Measurements from ENCODE around the gene NTRK1.

NTRK1 gene

DNA sequence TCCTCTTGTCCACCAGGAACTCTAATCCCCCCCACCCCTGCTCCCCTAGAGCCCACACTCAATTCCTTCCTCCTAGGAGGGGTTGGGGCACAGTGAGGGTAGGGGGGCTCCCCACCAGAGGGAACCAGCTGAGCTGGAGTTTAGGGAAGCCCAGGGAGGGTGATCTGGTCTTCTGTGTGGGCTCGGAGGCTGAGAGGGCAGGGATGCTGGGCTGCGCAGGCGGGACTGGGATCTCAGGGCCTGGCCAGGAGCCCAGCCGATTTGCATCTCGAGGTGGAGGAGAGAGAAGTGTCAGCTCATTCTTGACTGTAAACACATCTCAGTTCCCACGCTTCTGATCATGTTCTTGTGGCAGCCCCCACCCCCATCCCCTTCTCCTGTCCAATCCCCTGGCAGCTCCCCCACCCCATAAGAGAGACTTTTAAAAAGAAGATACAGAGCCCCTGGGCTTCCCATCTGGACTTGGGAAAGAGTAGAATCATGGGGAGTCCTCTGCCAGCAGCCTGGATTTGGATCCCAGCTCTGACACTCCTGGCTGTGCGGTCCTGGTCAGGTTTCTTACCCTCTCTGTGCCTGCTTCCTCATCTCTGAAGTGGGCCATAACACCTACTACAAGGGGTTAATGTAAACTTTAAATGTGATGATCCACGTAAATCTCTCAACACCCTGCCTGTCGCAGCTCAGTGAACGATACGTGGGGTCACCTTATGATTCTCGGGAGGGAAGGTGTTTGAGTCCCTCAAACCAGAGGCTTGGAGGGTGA, 39.5 kb downstream of the NTRK1 start:
- no peak for DNase-seq

DNA sequence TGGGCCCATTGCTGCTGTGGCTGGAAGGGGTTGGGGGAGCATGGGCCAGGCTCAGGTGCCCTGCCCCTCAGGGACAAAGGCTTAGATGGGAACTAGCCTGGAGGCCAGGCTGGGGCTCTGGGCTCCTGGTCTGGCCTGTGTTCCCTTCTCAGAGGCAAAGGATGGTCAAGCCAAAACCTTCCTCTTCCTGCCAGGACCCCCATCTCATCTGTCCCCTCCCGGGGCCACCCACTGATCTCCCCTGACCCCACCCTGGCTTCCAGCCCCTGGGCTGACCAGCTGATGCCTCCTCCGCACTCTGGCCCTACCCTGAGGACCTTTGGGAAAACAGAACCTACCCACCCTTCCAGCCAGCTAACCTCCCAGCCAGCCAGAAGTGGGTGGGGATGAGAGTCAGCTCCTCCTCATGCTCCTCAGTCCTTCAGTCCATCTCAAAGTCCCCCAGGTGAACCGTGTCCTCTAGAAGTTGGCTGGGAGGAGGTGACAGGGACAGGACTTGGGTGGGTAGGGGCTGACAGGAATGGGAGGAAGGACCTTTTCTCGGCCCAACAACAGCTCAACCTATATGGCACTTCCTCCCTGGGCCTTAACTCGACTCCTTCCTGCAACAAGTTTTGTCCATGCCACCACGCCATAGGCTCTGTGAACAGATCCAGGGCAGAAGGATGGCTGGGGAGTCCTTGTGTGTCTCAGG, 40.4 kb downstream of the NTRK1 start:
- DNase-seq = no peak

DNA sequence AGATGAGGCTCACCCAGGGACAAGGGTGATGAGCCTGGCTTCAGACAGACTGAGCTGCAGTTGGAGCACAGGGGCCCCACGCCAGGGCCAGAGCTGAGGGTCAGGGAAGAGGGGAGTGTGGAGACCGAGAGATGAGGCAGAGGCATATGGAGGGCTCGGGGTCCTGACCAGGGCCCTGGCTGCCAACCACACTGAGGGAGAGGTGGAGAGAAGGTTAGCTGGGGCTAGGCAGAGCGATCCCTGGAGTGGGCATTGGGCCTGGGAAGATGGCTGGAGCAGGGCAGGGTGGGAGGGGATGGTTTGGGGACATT, 40.9 kb downstream of the NTRK1 start:
- no peak for DNase-seq

DNA sequence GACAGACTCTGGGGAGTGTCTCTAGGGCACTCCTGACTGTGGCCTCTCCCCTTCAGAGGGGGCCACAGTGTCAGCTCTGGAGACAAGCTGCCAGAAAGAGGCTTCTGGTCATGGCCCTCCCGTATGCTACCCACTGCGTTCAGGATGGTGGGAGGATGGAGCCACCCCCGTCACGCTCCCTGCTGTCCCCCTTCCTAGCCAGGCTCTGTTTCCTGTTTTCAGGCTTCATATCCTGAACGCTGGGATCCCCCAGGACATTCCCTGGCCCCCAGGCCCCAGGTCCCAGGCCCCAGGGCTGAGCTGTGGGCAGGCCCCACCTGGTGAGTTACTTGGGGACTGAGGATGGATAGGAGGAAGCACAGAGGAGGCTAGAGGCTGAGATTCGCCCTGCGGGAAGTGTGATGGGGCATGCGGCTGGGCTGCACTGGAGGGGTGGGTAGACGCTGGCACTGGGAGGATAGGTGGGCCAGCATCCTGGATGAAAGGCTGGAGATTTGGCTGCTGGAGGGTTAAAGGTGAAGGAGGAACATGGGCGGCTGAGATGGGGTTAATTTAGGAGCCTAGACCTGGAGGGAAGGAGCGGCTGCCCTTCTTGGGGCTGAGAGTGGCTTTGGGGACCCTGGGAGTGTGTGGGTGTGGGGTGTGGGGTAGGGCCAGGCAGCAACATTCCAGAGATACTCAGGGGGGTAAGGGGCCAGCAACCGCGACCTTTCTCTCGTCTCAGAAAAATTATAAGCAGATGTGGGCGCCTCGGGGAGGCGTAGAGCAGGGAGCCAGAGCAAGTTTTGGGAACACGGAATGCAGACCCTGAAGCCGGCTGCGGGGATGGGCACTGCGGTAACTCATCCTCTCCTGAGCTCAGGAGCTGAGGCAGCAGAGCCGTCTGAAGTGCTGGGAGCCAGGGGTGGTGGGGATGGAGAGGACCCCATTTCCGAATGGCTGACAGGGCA, 41.6 kb downstream of the NTRK1 start:
- DNase-seq = no peak

DNA sequence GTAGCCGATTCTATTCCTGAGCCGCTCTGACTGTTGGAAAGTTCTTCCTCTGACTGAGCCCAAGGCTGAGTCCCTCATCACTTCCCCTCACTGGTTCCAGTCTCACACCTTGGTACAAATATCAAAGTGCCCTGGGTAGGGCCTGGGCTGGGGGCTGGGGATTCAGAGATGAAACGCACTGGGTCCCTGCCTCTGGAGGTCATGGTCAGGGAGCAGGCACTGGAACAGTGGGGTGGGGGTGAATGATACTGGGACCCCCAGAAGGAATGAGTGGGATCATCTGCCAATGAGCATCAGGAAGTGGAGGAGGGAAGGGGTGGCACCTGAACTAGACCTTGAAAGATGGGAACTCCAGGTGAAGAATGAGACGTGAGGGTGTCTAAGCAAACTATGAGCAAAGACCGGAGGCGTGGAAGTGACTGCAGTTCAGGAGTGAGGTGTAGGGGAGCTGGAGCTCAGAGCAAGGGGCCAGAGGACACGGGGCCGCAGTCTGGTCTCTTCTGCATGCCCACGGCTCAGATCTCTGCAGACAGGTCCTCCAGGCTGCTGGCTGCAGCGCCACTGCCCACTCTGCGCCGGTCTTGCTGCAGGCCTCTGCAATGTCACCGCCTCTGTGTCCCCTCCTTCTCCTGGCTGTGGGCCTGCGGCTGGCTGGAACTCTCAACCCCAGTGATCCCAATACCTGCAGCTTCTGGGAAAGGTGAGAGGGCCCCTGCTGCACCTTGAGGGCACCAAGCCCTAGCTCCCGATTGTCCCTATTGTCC, 42.8 kb downstream of the NTRK1 start:
- no peak for DNase-seq

DNA sequence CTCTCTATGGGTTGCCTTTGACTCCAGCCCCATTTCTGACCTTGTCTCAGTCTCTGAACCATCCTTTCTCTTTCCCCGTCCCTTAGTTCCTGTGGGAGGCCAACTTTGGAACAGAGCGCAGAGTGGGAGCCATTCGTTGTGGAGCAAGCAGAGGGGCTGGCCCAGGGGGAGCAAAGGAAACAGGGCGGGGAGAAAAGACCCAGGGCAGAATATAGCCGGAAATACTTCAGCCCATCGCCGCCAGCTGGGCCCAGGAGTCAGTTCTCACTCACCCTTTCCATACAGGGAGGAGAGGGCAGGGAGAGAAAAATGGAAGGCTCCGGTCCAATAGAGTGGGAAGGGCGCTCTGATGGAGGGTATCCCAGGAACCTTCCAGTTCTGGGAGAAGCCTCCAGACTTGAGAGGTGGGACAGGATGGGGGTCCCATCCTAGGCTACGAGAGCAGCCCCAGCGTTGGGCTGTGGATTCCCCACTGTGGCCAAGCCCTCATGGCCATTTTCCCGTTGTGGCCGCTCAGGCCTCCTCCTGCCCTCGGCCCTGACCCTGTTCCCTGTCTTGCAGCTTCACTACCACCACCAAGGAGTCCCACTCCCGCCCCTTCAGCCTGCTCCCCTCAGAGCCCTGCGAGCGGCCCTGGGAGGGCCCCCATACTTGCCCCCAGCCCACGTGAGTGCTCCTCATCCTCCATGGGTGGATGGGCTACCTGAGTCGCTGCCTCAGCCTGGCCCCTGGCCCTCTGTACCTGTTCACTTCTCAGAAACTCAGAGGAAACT, 43.7 kb downstream of the NTRK1 start:
- DNase-seq = no peak

DNA sequence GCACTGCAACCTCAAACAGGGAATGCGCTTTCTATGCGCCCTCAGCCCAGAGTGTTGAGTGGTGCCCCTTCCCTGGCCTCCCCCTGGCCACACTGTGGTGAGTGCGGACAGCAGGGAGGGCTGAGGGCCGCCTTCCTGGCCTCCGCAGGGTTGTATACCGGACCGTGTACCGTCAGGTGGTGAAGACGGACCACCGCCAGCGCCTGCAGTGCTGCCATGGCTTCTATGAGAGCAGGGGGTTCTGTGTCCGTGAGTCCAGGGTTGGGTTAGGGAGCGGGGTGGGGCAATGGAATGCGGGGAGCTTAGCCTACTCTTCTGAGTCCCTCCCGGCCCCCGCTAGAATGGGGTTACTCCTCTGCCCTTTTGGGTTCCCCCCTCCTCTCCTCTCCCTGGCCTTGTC, 44.5 kb downstream of the NTRK1 start:
- DNase-seq = no peak

DNA sequence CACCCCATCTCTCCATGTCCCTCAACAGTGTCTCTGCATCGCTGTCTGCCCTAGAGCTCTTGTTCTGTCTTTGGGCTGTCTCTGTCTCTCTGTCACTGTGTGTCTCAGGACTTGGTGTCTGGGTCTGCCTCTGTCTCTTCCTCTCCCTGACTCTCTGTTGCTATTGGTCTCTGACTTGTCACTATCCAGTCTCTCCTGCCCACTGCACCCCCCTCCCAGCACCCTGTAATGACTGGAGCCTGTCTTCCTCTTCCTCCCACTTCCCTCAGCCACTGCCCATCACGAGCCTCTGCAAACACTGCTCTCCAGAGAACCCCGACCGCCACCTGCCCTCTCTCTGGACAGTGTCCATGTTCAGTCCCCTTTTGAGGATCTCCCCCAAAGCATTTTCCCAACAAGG, 45.0 kb downstream of the NTRK1 start:
- DNase-seq = no peak

DNA sequence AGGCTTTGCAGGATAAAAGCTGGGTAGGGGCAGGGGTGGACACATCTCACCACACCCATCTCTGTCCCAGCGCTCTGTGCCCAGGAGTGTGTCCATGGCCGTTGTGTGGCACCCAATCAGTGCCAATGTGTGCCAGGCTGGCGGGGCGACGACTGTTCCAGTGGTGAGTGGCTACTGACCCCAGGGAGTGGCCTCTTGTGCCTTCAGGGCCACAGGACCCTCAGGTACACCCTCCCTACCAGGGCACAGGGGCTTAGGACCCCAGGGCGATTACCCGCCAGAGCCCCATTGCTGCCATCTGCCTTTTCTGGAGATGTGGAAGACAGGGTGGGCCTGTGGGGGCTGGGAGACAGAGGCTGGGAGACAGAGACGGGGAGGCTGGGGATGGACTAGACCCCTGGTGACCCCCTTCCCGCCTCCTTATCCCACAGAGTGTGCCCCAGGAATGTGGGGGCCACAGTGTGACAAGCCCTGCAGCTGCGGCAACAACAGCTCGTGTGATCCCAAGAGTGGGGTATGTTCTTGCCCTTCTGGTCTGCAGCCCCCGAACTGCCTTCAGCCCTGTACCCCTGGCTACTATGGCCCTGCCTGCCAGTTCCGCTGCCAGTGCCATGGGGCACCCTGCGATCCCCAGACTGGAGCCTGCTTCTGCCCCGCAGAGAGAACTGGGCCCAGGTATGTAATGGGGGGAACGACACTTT, 45.7 kb downstream of the NTRK1 start:
- DNase-seq = no peak

DNA sequence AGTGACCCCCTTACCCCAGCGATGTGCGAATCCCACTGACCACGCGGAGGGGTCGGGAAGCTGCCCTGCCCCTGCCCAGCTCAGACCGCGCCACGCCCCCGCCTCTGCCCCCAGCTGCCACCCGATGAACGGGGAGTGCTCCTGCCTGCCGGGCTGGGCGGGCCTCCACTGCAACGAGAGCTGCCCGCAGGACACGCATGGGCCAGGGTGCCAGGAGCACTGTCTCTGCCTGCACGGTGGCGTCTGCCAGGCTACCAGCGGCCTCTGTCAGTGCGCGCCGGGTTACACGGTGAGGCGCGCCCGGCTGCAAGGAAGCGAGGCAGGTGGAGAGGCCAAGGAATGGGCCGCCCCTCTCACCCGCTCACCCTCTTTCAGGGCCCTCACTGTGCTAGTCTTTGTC, 47.9 kb downstream of the NTRK1 start:
- no peak for DNase-seq

DNA sequence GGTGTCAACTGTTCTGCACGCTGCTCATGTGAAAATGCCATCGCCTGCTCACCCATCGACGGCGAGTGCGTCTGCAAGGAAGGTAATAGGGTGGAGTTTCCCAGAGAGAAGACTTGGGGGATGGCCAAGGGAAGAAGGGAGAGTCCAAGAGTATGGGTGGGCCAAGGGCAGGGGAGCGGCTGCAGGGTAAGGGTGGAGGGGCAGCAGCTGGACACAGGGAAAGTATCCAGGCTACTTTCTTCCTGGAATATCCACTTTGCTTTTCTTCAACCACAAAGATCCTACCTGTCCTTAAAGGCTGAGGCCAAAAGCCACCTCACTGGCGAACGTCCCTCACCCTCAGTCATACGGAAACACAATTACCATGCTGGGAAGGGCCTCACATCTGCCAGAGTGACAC, 48.3 kb downstream of the NTRK1 start:
- DNase-seq = no peak

DNA sequence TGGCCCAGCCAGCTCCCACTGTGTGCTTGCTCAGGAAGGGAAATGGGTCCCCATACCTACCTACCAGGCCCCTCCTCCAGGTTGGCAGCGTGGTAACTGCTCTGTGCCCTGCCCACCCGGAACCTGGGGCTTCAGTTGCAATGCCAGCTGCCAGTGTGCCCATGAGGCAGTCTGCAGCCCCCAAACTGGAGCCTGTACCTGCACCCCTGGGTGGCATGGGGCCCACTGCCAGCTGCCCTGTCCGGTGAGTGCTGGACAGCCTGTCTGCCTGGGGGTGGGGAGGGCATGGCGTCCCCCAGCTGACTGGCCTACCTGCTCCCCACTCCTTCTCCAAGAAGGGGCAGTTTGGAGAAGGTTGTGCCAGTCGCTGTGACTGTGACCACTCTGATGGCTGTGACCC, 49.0 kb downstream of the NTRK1 start:
- no peak for DNase-seq

DNA sequence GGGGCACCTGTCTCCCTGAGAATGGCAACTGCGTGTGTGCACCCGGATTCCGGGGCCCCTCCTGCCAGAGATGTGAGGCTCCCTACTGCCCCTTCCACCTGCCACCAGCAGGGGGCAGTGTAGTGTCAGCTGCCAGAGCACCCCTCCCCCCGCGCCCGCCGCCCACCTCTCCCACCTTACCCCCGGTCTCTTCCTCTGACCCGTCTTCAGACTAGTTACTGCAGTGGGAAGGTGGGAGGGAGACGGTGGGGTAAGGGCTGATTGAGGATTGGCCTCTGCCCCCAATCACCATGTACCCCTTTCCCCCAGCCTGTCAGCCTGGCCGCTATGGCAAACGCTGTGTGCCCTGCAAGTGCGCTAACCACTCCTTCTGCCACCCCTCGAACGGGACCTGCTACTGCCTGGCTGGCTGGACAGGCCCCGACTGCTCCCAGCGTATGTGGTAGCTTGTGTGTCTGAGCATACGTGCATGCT, 49.7 kb downstream of the NTRK1 start:
- DNase-seq = peak; percentile 36

DNA sequence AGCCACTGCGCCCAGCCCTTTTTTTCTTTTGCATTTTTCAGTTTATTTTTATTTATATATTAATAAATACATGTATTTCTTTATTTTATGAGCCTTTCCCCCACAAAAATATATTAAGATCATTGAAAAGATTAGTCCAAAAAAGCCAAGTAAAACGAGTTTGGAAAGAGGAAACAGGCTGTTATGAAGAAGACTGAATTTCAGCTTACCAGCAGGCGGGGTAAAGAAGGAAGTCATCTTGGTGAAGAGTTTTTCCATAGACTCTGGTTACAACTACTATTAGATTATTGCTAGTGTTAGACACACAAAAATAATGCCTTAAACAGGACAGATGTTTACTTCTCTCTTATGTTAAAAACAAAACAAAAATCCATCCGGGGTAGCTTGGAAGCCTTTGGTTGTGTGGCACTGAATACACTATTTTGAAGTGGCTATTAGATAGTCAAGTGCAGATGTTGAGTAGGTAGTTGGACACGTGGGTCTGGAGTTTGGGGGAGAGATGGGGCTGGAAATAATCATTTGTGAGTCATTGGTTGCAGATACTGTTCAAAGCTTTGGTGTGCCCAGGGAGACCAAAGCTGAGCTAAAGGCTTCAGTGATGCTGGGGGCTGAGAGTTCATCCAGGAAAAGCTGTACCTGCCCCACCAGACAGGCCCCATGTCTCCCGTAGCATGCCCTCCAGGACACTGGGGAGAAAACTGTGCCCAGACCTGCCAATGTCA, 51.1 kb downstream of the NTRK1 start:
- no peak for DNase-seq

DNA sequence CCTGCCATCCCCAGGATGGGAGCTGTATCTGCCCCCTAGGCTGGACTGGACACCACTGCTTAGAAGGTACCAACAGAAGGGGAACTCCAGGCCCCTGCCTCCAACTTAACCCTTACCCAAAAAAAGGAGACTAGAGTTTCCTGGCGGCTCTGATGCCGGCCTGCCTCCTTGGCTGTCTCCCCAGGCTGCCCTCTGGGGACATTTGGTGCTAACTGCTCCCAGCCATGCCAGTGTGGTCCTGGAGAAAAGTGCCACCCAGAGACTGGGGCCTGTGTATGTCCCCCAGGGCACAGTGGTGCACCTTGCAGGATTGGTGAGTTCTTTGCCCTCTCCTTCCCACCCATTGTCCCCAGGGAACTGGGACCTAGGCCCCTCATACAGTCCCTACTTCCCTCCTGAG, 51.6 kb downstream of the NTRK1 start:
- DNase-seq = no peak

DNA sequence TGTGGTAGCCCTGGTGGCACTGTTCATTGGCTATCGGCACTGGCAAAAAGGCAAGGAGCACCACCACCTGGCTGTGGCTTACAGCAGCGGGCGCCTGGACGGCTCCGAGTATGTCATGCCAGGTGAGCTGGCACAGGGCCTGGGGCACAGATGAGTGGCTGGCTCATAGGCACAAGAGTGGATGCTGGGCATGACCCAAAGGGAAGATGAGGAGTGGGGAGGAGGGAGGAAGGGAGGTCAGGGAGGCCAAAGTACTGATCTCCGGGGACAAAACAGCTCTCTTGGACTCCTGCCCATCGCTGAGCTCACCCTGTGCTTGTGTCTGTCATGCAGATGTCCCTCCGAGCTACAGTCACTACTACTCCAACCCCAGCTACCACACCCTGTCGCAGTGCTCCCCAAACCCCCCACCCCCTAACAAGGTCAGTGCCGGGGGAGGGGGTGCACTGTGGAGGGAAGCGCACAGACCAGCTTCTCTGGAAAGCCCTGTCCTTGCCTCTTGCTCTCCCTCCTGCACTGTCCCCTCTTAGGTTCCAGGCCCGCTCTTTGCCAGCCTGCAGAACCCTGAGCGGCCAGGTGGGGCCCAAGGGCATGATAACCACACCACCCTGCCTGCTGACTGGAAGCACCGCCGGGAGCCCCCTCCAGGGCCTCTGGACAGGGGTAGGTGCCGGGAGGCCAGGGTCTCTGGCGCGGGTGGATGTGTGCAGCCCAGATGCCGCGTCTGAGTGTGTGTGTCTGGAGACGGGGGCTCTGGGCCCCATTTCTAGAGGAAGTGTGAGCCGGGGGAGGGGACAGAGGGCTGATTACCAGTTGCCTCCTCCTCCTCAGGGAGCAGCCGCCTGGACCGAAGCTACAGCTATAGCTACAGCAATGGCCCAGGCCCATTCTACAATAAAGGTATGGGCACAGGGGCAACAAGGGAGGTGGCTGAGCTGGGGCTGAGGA, 52.5 kb downstream of the NTRK1 start:
- no peak for DNase-seq

DNA sequence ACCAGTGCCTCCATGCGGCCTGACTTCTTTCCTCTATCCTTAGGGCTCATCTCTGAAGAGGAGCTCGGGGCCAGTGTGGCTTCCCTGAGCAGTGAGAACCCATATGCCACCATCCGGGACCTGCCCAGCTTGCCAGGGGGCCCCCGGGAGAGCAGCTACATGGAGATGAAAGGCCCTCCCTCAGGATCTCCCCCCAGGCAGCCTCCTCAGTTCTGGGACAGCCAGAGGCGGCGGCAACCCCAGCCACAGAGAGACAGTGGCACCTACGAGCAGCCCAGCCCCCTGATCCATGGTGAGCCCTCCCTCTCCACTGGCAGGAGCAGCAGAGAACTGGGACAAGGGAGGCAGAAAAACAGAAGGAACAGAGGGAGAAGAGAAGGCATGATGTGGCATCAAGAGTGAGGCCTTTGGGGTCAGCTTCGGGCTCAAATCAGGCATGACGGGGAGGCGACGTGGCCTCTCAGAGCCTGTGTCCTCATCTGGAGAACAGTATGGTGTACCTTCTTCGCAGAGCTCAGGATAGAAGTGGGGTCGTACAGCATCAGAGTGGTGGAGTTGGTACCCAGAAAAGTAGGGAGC, 53.2 kb downstream of the NTRK1 start:
- DNase-seq = no peak

DNA sequence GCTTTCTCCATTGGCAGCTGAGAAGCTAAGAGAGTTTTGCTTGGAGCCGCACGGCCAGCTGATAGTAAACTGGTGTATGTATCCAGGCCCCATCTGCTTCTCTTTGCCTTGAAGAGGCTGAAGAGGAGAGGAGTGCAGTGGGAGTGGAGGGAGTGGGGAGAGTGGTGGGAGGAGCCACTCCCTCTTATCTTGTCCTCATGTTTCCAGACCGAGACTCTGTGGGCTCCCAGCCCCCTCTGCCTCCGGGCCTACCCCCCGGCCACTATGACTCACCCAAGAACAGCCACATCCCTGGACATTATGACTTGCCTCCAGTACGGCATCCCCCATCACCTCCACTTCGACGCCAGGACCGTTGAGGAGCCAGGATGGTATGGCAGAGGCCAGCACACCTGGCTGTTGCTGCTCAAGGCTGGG, 53.8 kb downstream of the NTRK1 start:
- DNase-seq = no peak
